ENCODE data around the gene TCEA2.
A peak's percentile ranks its signal among the peaks of the same experiment; 100 is the strongest.
"Not testable (repeated sequence)": the region's sequence is repeated elsewhere in the genome, so short reads cannot be mapped to it uniquely, and the experiment has no call there.

TCEA2 gene

GRCh38 chr20:64077876-64078551 is 15.0 kb downstream of the TCEA2 start:
- no peak for DNase-seq (ENCODE audit: low read depth in 2 of 2)

DNA sequence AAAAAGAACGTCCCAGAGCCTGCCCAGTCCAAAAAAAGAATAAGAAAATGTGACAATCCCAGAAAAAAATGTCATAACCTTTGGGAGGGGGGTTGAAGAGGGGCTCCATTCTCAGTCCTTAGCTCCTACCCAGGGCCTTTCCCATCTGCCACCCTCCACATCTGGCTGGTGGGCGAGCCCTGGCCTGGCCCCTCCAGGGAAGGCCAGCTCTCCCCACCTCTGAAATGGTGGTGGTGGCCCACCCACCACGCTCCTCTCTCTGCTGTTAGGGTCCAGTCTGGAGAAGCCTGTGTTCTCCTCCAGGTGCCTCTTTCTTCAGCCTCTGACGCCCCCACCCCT is 15.9 kb downstream of the TCEA2 start:
- DNase-seq (ENCODE audit: low read depth in 2 of 2) = no peak

GRCh38 chr20:64079273-64080012 is 16.4 kb downstream of the TCEA2 start, which contains the start of gene RGS19:
TSS of gene RGS19 (minus strand) at chr20:64079518. CDS start at chr20:64076886, 2,632 bp downstream.
- DNase-seq (ENCODE audit: low read depth in 2 of 2) = peak in 1 of 2 experiments; percentile 29

DNA sequence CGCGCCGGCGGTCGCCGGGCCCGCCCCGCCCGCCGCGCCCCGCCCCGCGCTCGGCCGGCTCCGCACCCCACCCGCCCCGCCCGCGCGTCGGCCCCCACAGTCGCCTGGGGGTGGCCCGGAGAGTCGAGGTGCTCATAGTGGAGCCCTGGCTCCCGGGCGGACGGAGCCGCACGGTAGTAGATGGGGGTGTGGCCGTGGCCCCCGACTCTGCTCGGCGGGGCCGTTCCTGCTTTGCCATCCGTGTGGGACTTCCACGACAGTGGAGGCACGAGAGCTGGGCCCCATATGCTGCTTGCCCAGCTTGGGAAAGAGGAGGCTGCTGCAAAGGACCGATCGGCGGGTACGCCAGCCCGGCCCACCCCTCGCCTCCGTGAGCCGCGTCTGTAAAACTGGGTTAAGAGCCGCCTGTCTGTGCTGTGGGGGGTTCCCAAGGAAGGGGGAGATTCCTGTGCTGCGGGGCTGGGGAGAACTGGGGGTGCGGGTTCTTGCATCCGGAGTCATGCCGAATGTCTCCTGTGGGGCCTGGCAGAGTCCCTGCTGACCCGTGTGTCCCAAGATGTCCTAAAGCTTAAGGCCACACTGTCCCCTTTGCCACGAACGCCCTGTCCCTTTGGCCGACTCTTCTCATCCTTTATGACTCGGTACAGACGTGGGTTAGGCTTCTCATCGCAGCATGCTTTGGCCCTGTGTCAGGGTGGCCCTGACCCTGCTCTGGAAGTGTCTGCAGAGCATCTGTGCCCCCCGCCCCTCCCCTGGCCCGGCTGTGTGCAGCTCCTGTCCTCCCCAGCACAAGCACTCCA is 17.2 kb downstream of the TCEA2 start, which contains the start of gene OPRL1:
Gene OPRL1 (plus strand): TSS at position 70 of the 800 bp plus-strand sequence. CDS start 12,639 bp downstream, outside the sequence.
- DNase-seq (ENCODE audit: low read depth in 2 of 2) = no peak

- no peak for DNase-seq (ENCODE audit: low read depth in 2 of 2)
These were observed 18.0 kb downstream of the TCEA2 start for GRCh38 chr20:64080813-64081623.

- DNase-seq (ENCODE audit: low read depth in 2 of 2) = no peak
These were observed 18.6 kb downstream of the TCEA2 start for GRCh38 chr20:64081624-64081964.

GRCh38 chr20:64082126-64082731 is 19.2 kb downstream of the TCEA2 start:
- DNase-seq (ENCODE audit: low read depth in 2 of 2) = no peak

GRCh38 chr20:64082820-64083377 is 19.9 kb downstream of the TCEA2 start:
- no peak for DNase-seq (ENCODE audit: low read depth in 2 of 2)

DNA sequence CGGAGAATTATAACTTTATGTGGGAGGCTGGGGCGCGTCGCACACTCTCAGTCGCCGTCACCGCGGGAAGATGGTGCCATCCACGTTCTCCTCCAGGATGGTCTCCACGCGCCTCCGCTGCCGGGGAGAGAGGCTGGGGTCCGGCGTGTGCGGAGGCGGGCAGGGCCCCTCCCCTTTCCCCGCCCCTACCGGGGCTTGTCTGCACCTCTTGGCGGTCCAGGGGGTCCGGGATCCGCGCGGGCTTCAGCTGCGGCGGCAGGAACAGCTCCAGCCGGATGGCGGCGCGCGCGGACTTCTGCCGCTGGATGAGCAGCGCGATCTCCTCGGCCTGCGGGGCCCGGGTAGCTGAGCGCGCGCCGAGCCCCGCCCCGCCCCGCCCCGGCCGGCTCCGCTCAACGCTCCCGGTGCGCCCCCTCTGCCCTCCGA is 20.4 kb downstream of the TCEA2 start:
- DNase-seq (ENCODE audit: low read depth in 2 of 2) = peak in 1 of 2 experiments; percentile 30

DNA sequence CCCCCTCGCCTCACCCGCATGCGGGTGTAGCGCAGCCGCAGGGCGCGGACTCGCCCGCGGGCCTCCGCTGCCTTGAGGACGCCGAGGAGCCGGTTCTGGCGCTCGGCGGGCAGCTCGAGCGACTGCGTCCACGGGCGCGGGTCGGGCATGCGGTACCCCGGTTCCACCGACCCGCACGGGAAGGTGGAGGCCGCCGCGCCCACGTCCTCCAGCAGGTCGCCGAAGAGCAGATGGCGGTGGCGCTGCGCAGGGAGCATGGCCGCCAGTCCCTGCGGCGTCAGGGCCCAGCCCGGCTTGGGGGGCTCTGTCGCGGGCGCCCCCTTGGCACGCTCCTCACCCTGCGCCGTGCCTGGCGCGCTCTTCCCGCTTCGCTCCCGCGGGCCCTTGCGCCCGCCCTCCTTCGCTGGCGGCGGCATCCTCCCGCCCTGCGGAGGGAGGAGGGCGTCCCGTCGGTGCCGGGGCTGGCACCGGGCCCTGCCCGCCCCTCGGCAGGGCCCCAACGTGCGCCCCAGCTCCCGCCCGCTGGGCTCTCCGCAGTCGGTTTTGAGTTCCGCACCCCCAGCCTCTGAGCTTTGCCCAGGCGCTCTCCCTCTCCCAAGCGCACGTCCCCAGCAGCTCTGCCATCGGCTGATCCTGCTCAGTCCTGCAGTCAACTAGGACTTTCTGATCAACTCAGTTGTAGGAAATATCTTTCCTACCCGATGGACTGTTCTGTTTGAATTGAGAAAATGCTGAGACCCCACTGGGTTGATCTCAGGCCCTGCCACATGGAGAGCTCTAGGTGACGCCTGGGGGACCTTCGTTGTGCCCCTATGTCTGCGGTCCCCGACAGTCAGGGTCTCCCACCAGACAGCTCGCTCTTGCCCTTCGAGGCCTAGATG is 21.0 kb downstream of the TCEA2 start, which contains the start of gene LKAAEAR1:
Gene LKAAEAR1 (minus strand): TSS at position 595 of the 881 bp plus-strand sequence. CDS start 179 bp downstream, at position 416.
- no peak for DNase-seq (ENCODE audit: low read depth in 2 of 2)

DNA sequence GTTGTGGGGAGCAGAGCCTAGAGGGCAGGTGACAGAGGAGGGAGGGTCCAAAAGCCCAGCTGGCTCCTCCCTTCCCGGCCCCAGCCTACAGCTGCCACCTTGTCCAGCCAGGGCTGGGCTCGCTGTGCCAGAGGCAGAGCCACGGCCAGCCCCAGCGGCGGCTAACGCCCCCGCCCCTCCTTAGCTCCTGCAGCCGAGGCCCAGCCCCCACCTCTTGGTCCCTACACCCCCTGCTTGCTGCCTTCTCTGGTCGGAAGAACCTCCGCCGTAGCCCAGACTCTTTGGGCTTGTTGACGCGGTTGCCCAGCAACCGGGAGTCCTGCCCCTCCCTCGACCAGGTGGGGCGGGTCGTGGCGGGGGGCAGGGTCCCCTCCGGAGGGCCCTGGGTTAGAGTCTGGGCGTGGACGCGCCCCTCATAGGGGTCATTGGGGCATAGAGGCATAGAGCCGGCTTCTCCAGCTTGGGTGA is 21.7 kb downstream of the TCEA2 start:
- DNase-seq (ENCODE audit: low read depth in 2 of 2) = no peak

GRCh38 chr20:64086801-64087200 is 23.8 kb downstream of the TCEA2 start:
- DNase-seq (ENCODE audit: low read depth in 2 of 2) = no peak

DNA sequence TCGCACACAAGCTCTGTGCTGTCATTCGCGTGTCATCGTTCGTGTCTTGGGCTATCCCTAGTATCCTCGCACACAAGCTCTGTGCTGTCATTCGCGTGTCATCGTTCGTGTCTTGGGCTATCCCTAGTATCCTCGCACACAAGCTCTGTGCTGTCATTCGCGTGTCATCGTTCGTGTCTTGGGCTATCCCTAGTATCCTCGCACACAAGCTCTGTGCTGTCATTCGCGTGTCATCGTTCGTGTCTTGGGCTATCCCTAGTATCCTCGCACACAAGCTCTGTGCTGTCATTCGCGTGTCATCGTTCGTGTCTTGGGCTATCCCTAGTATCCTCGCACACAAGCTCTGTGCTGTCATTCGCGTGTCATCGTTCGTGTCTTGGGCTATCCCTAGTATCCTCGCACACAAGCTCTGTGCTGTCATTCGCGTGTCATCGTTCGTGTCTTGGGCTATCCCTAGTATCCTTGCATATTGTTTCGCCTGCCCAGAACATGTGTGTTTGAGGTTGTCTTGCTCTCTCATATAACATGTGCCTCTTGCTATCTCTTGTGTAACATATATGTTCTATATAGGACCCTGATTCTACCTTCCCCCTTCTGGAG is 24.3 kb downstream of the TCEA2 start:
- not testable (repeated sequence) for DNase-seq (ENCODE audit: low read depth in 2 of 2)

- DNase-seq (ENCODE audit: low read depth in 2 of 2) = not testable (repeated sequence)
These were observed 25.6 kb downstream of the TCEA2 start for GRCh38 chr20:64088586-64088985.

- no peak for DNase-seq (ENCODE audit: low read depth in 2 of 2)
These were observed 27.2 kb downstream of the TCEA2 start for GRCh38 chr20:64090165-64090564.

- no peak for DNase-seq (ENCODE audit: low read depth in 2 of 2)
These were observed 28.3 kb downstream of the TCEA2 start for GRCh38 chr20:64091340-64091739.

DNA sequence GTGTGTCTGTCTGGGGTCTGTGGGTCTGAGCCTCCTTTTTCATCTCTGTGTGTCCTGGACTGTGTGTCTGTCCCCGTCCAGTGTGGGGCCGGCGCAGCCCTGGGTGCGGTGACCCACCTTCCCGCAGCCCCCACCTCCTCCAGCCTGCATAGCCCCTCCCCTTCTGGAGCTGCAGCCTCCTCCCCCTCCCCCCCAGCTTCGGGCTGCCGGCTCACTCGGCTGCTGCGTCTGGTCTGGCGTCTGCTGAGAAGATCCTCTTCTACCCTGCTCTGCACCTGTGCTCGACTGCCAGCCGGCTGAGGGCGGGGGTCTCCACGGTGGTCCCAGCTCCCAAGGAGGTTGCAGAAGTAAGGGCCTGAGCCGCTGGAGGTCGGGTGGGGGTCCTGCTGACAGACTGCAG is 28.8 kb downstream of the TCEA2 start:
- no peak for DNase-seq (ENCODE audit: low read depth in 2 of 2)

DNA sequence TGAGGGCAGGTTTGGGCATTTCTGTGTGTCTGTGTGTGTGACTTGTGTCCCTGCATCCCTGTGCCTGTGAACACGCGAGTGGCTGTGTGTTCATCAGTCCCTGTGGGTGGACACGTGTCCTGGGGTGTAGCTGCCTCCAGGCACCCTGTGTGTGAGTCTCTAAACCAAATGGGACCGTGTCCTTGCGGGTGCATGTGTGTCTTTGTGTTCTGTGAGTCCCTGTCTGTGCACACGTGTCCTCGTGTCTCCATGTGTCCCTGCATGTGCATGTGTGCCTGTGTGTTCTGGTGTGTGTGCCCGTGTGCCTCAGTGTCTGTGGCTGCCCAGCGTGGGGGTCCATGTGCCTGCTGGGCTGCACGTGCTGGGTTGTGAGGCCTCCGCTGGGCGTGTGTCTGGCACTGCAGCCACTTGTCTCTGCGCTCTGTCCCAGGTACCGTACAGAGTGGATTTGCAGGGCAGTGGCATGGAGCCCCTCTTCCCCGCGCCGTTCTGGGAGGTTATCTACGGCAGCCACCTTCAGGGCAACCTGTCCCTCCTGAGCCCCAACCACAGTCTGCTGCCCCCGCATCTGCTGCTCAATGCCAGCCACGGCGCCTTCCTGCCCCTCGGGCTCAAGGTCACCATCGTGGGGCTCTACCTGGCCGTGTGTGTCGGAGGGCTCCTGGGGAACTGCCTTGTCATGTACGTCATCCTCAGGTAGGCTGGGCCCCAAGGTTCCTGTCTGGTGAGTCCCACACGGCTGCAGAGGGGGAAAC is 29.4 kb downstream of the TCEA2 start:
- no peak for DNase-seq (ENCODE audit: low read depth in 2 of 2)

All from fibroblast of skin of left quadriceps (primary cell).